ENCODE data around the gene NUTM2D. TPM values are rescaled to one million over a fixed set of nuclear protein-coding genes. Genes with fewer than 3 reads are reported as not detected.

Gene NUTM2D
- total RNA-seq, 120 experiments from 2014 or later = 0.52 to 16.3 (median 6.7) TPM

Other genes starting within 250 kb of the NUTM2D start
- gene NUTM2A, start 132.3 kb upstream of the NUTM2D start, total RNA-seq = 1 to 10 TPM in 79 of 120 experiments, under 1 TPM in 32, not detected in 9; 0.18 to 8.5 (median 1.5) TPM
- gene MINPP1, start 147.1 kb downstream of the NUTM2D start, total RNA-seq = 10 to 100 TPM in 112 of 120 experiments, 1 to 10 TPM in 8; 9.4 to 17.9 (median 12.0) TPM